Hair follicular keratinocyte (primary cell): ENCODE data around the gene SLC35D2. TPM values are rescaled to one million over a fixed set of nuclear protein-coding genes. Genes with fewer than 3 reads are reported as not detected.

Experiments
- total RNA-seq: library from RNA; depleted of rRNA; stranded (reverse); fragments of >200 nt; gene quantifications from 2 replicates; pipeline ENCODE4 v1.2.3, GENCODE V29; 2015

The SLC35D2 gene
- 17.2 and 27.0 TPM in 2 replicates for total RNA-seq

DNA sequence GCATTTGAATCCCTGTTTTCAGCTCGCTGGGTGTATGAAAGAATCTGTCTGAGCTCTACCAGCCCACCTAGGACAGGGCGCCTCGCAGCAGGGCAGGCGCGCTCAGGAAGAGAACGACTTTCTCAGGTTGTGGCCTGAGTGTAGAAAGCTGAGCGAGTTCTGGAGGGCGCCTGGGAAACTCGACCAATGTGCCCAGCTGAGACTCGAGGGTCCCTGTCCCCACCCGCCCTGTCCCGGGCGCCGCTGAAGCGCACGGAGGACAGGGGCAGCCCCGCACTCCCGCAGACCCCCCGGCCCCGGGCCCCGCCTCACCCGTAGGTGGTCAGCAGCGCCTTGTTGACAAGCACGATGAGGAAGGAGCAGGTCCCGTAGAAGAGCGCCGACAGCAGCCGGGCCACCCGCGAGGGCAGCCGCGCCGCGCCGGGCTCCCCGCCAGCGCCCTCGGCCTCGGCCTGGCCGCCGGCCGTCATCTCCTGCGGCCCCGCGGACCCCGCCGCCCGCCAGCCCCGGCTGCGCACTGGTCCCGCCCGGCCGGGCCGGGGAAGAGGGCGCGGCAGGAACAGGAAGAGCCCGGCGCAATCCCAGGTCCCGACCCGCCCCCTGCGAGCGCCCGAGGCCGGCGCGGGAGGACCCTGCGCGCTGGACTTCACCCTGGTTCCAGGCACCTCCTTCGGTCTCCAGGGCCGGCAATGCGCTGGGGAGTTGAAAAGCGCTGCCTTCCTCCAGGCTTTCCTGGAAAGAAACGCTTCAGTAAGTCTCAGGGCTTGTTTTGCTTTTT is at the start of gene SLC35D2:
SLC35D2 (minus strand) TSS at position 547 of the 778 bp plus-strand sequence; CDS start at position 470, 77 bp downstream.

DNA sequence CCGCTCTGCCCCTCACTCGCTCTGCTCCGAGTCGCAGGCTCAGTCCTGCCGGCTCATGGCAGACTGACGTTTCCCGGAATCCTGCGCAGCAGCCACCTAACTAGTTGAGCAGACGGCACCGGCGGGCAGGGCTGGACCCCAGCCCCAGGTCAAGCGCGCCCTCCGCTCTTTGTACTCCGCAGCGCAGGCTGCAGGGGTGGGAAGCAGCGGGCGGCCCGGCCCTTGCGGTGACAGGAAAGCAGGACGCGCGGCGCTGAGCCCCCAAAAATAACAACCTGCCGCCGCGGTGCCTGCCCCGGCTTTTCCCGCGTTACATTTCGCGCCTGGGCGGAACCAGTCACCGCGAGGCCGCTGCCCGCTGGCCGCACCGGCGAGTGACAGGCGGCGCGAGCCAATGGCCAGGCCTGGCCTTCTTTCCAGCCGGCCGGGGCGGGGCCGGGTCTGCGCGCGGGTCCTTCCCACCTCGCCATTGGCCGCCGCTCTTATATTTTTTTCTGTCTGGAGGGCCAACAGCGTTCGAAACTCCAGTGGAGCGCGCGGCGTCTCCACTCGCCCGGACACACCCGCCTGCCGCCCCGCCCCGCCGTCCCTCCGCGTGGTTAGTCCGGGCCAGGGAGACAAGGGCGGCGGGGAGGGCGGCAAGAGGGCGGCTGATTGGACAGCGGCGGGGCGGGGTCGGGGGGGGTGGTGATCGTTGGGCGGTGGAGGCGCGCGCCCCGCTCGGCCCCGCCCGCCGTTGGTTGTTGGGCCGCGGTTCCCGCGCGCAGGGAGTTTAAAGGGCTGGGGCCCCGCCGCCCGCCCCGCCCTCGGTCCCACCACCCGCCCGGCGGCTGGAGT is 34.8 kb upstream of the SLC35D2 start, which contains the start of gene ZNF367:
ZNF367 (minus strand) TSS at position 288 of the 837 bp plus-strand sequence. CDS start 338 bp downstream, outside the sequence.

DNA sequence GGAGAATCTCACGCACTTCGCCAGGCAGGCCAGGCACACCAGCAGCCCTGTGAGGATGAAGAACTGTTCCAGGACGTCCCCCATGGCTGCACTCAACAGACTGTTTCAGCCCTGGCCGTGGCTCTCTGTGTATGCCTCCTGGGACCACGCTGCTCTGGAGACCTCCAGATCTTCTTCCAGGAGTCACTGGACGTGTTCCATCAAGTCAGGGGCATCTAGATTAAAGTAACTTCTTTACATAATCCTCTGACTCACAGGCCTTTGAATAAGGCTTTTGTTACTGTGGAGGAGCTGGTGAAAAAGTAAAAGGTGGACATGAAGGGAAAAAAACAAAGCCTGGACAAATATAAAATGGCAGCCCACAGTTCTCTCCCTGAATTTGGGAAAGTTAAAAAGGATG is 81.5 kb downstream of the SLC35D2 start, which contains the start of gene HSD17B3:
HSD17B3 (minus strand) TSS at position 156 of the 400 bp plus-strand sequence; CDS start at position 84, 72 bp downstream.

Other genes starting within 250 kb of the SLC35D2 start
- not detected in 2 replicates for gene HSD17B3, start 81.5 kb downstream of the SLC35D2 start, total RNA-seq
- 2.1 and 5.9 TPM in 2 replicates for gene ZNF367, start 34.7 kb upstream of the SLC35D2 start, total RNA-seq
- 8.2 and 9.1 TPM in 2 replicates for gene HABP4, start 66.5 kb upstream of the SLC35D2 start, total RNA-seq
- gene CDC14B, start 236.1 kb upstream of the SLC35D2 start, total RNA-seq, result 5.8 and 10.2 TPM in 2 replicates